K562 (cell line): ENCODE measurements around the gene ITPR2. TPM values are rescaled to one million over a fixed set of nuclear protein-coding genes. Genes with fewer than 3 reads are reported as not detected.

Experiments
- ATAC-seq: fragments of 200-7000 bp; cut with Tn5 transposase; 3 replicates; pipeline ENCODE4 v1.9.1; 2020; ENCODE audit warnings: moderate library complexity
- BruUV-seq: library from RNA; stranded (reverse); fragments of 400-500 nt; replicated peaks from 2 replicates; lab custom pipeline; 2021; lab: Mats Ljungman, UMichigan
- CTCF ChIA-PET: fragments of 300-600 bp; formaldehyde crosslinking; extraction: SDS; loops from one replicate; lab custom pipeline; 2021; ENCODE audit warnings: low intra/inter-chr PET ratio; lab: Yijun Ruan, JAX
- POLR2A ChIA-PET: fragments of 300-600, 350-650 bp; sonication (Branson Sonifier 250); formaldehyde crosslinking; extraction: SDS; loops from one replicate; lab custom pipeline; 2021; ENCODE audit warnings: antibody characterized with exemption, inconsistent platforms; lab: Yijun Ruan, JAX
- DNase-seq, 4 experiments: peaks; one replicate each; pipeline versions ENCODE4 v3.0.0 to v3.0.0-alpha.2; 2011 to 2018; ENCODE audit warnings: low spot score in 3 of 4, mixed read lengths in 3 of 4; ENCODE audit errors: extremely low read depth in 1 of 4
- FAIRE-seq: peaks from 2 replicates; lab custom pipeline; 2011; peaks lifted over from hg19 to GRCh38; lab: Jason Lieb, UNC
- H2AFZ ChIP-seq: 2 replicates; pipeline ENCODE4 v1.6.0; 2011; ENCODE audit warnings: low read depth, low read length, control low read depth, inconsistent platforms
- H3K27ac ChIP-seq: fragments of 200-600 bp; 3 replicates; pipeline ENCODE4 v1.8.0; 2011; ENCODE audit warnings: low read depth, mild to moderate bottlenecking, control low read depth, inconsistent platforms, low read length, moderate library complexity, mixed read lengths; ENCODE audit errors: extremely low read depth
- H3K27me3 ChIP-seq, 2 experiments: fragments of 300-600 bp in 1 of 2; 2 replicates in 1 of 2; 3 replicates in 1 of 2; pipeline versions ENCODE4 v1.6.0 to v1.8.0; 2011; ENCODE audit warnings: inconsistent platforms in 2 of 2, low read length in 2 of 2, mild to moderate bottlenecking in 1 of 2, mixed read lengths in 1 of 2, moderate library complexity in 1 of 2; ENCODE audit not compliant: control insufficient read depth in 2 of 2, insufficient read depth in 2 of 2
- H3K36me3 ChIP-seq: fragments of 300-600 bp; 3 replicates; pipeline ENCODE4 v1.8.0; 2011; ENCODE audit warnings: mild to moderate bottlenecking, low read length, inconsistent platforms; ENCODE audit not compliant: control insufficient read depth, insufficient read depth
- H3K4me1 ChIP-seq, 2 experiments: fragments of 200-600 bp in 1 of 2; replicated peaks in 1 of 2; 2 replicates in 1 of 2; 3 replicates in 1 of 2; pipeline versions ENCODE4 v1.5.1 to v1.8.0; 2011; ENCODE audit warnings: inconsistent platforms in 2 of 2, low read length in 2 of 2, mild to moderate bottlenecking in 1 of 2, mixed read lengths in 1 of 2, moderate library complexity in 1 of 2; ENCODE audit not compliant: control insufficient read depth in 2 of 2, insufficient read depth in 2 of 2
- H3K4me2 ChIP-seq: 2 replicates; pipeline ENCODE4 v1.6.1; 2011; ENCODE audit warnings: low read length, control low read depth, inconsistent platforms, mixed read lengths; ENCODE audit not compliant: insufficient read depth
- H3K4me3 ChIP-seq: fragments of 200-600 bp; sonication (generic), shearing (Covaris generic); 2 replicates; pipeline ENCODE4 v1.5.1; 2016; ENCODE audit warnings: control low read depth, inconsistent platforms
- H3K79me2 ChIP-seq: fragments of 200-600 bp; 3 replicates; pipeline ENCODE4 v1.8.0; 2011; ENCODE audit warnings: low read length, inconsistent platforms; ENCODE audit not compliant: control insufficient read depth, insufficient read depth
- H3K9ac ChIP-seq, 2 experiments: 2 replicates each; pipeline versions ENCODE4 v1.6.0 to v1.6.1; 2011; ENCODE audit warnings: low read depth in 2 of 2, low read length in 2 of 2, control low read depth in 1 of 2, inconsistent platforms in 1 of 2, mild to moderate bottlenecking in 1 of 2, mixed read lengths in 1 of 2; ENCODE audit not compliant: insufficient read depth in 1 of 2
- H3K9me1 ChIP-seq: one replicate; pipeline ENCODE4 v1.6.0; 2011; ENCODE audit warnings: inconsistent platforms, mild to moderate bottlenecking, low read length, moderate library complexity; ENCODE audit not compliant: control insufficient read depth, insufficient read depth
- H3K9me3 ChIP-seq: replicated peaks from 2 replicates; pipeline ENCODE4 v1.5.1; 2011; ENCODE audit warnings: low read depth, low read length, inconsistent platforms; ENCODE audit not compliant: control insufficient read depth, insufficient read depth
- H4K20me1 ChIP-seq: replicated peaks from 2 replicates; pipeline ENCODE4 v1.6.1; 2011; ENCODE audit warnings: low read length, inconsistent platforms, mixed read lengths; ENCODE audit not compliant: control insufficient read depth, insufficient read depth
- ASH1L ChIP-seq: fragments of 450-650 bp; IDR thresholded peaks from 2 replicates; pipeline ENCODE4 v1.6.1; 2018; ENCODE audit warnings: borderline replicate concordance, mild to moderate bottlenecking, low read depth; ENCODE audit not compliant: partially characterized antibody
- FOXO4 ChIP-seq: fragments of 450-650 bp; formaldehyde crosslinking; IDR thresholded peaks from 2 replicates; pipeline ENCODE4 v1.4.0; 2020; ENCODE audit warnings: mild to moderate bottlenecking, moderate library complexity
- IFI16 ChIP-seq: fragments of 250-450 bp; sonication (Bioruptor Pico); IDR thresholded peaks from 2 replicates; pipeline ENCODE4 v2.1.2; 2022; ENCODE audit warnings: mild to moderate bottlenecking, inconsistent platforms
- NCOR1 ChIP-seq: fragments of 450-650 bp; IDR thresholded peaks from 2 replicates; pipeline ENCODE4 v1.6.1; 2016; ENCODE audit warnings: mild to moderate bottlenecking, moderate library complexity
- TBP ChIP-seq: optimal IDR thresholded peaks from 2 replicates; pipeline ENCODE3; 2011; ENCODE audit warnings: low read depth, low read length, improper control_type of control experiment
- ZC3H8 ChIP-seq: fragments of 450-650 bp; IDR thresholded peaks from 2 replicates; pipeline ENCODE4 v1.6.1; 2017
- ZNF175 ChIP-seq: fragments of 200-800 bp; sonication (Bioruptor generic); IDR thresholded peaks from 2 replicates; pipeline ENCODE4 v1.6.1; 2016; ENCODE audit warnings: low read depth, mild to moderate bottlenecking, missing genetic modification characterization, missing compliant biosample characterization
- ZNF444 ChIP-seq: fragments of 250-450 bp; sonication (Bioruptor Pico); IDR thresholded peaks from 2 replicates; pipeline ENCODE4 v1.4.0; 2020; ENCODE audit warnings: mild to moderate bottlenecking, moderate library complexity
- WGBS: fragments of 100-300 bp; shearing (Covaris generic); methylation state at CpG from one replicate; pipeline ENCODE4 v1.1.6; 2016; ENCODE audit warnings: low coverage, mixed read lengths; ENCODE audit not compliant: insufficient coverage; ENCODE audit errors: missing lambda C conversion rate; 5-methylcytosine and 5-hydroxymethylcytosine counted together
- in situ Hi-C: fragments of 300-500 bp; cut with MboI; formaldehyde crosslinking; loops from 4 replicates; pipeline ENCODE4 v1.15.0; 2018; ENCODE audit warnings: inconsistent platforms, mixed read lengths
- intact Hi-C: fragments of 100-400 bp; cut with micrococcal nuclease; formaldehyde crosslinking; loops from 2 replicates; pipeline ENCODE4 v1.14.2; 2022
- polyA plus RNA-seq, 8 experiments: library from polyadenylated mRNA; depleted of rRNA in 4 of 8; stranded (reverse) in 5 of 8; unstranded in 3 of 8; fragments of >200 nt; fragmentation: Nextera tagmentation in 2 of 8; fragmentation: Illumina TruSeq in 1 of 8; extraction: Ambion mirVana in 2 of 8; extraction: Trizol in 1 of 8; gene quantifications; 2 replicates each; pipeline versions ENCODE4 v1.2.1 to v1.2.3, GENCODE V29; 2011 to 2014; ENCODE audit warnings: inconsistent platforms in 1 of 8, missing spikeins in 1 of 8
- total RNA-seq, 7 experiments: library from RNA; depleted of rRNA in 6 of 7; stranded (reverse); fragments of >200 nt in 6 of 7; fragmentation: Illumina TruSeq in 2 of 7; extraction: Trizol in 2 of 7; gene quantifications; 2 replicates each; pipeline versions ENCODE4 v1.2.1 to v1.2.3, GENCODE V29; 2011 to 2021; ENCODE audit warnings: low replicate concordance in 1 of 7
- TF ChIP-seq, protein P1 (sequence below): IDR thresholded peaks from 3 replicates; pipeline ENCODE4 v1.6.1; 2011; ENCODE audit warnings: borderline replicate concordance, mild to moderate bottlenecking; ENCODE audit not compliant: insufficient read length, insufficient read depth
- TF ChIP-seq, protein P2 (sequence below), 2 experiments: fragments of 450-650 bp; formaldehyde crosslinking in 1 of 2; IDR thresholded peaks; 2 replicates each; pipeline versions ENCODE4 v1.4.0 to v1.6.1; 2014 to 2020; ENCODE audit warnings: mild to moderate bottlenecking in 2 of 2, borderline replicate concordance in 1 of 2, low read depth in 1 of 2

The ITPR2 gene
- total and polyA plus RNA-seq, 9 of the 15 experiments (the other 6 are each of a cell fraction or from before 2014, with no cell fraction given) = 0.21 to 3.3 (median 0.95) TPM

DNA sequence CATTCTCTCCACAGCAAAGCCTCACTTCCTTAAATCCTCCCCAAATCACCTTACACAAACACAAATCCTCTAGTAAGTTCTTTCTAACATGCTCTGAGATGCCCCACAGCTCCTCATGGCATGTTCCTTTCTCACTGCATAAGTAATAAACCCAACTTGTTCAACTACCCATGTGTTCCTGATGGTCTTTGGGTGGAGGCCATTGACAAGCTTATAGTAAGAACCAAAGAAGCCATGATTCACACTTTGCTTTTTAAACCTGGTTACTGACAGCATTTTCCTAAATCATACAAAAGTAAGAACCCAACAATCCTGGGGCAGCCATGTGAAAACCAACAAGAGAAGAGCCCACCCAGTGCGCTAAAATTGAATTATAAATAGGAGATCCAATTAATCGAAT is 138.6 kb downstream of the ITPR2 start:
- no peaks in the 10 kb centered on the region for H3K9me3 ChIP-seq
- no peak overlapping the region for H3K9ac ChIP-seq
- in situ Hi-C loops = no loop called here
- no peaks in the 10 kb centered on the region for H3K79me2 ChIP-seq
- no TSS peak for BruUV-seq
- H3K36me3 ChIP-seq = no peaks in the 10 kb centered on the region
- no peak for DNase-seq
- intact Hi-C loops = no loop called here
- no peak overlapping the region for H3K4me3 ChIP-seq
- ChIA-PET CTCF (no interaction called here), POLR2A (no interaction called here)
- FAIRE-seq = no peak
- ATAC-seq = no peak
- no peak overlapping the region for H2AFZ ChIP-seq
- H3K4me1 ChIP-seq = peaks cover 2 to 43% of the 10 kb centered on the region in 2 experiments; a peak in 4 of 5 replicates
- no peak overlapping the region for H3K4me2 ChIP-seq
- H4K20me1 ChIP-seq = no peaks in the 10 kb centered on the region
- no peaks in the 10 kb centered on the region for H3K27me3 ChIP-seq
- H3K9me1 ChIP-seq = no peaks in the 10 kb centered on the region
- WGBS = 96% methylated on average over 2 of the region's 2 CpGs
- no peak overlapping the region for H3K27ac ChIP-seq
- TF ChIP-seq ASH1L (no peak), TBP (no peak), ZC3H8 (no peak), ZNF175 (CRISPR knock-in tag) (0 out of 2 replicates have a peak, but pooled peaks have one; percentile 52), ZNF444 (peak; percentile 55; the same call in 1 of the 2 replicates), NCOR1 (no peak), IFI16 (no peak), FOXO4 (CRISPR knock-in tag) (no peak)
- TF ChIP-seq, protein P1, sequence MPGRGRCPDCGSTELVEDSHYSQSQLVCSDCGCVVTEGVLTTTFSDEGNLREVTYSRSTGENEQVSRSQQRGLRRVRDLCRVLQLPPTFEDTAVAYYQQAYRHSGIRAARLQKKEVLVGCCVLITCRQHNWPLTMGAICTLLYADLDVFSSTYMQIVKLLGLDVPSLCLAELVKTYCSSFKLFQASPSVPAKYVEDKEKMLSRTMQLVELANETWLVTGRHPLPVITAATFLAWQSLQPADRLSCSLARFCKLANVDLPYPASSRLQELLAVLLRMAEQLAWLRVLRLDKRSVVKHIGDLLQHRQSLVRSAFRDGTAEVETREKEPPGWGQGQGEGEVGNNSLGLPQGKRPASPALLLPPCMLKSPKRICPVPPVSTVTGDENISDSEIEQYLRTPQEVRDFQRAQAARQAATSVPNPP = no peak
- TF ChIP-seq, protein P2, sequence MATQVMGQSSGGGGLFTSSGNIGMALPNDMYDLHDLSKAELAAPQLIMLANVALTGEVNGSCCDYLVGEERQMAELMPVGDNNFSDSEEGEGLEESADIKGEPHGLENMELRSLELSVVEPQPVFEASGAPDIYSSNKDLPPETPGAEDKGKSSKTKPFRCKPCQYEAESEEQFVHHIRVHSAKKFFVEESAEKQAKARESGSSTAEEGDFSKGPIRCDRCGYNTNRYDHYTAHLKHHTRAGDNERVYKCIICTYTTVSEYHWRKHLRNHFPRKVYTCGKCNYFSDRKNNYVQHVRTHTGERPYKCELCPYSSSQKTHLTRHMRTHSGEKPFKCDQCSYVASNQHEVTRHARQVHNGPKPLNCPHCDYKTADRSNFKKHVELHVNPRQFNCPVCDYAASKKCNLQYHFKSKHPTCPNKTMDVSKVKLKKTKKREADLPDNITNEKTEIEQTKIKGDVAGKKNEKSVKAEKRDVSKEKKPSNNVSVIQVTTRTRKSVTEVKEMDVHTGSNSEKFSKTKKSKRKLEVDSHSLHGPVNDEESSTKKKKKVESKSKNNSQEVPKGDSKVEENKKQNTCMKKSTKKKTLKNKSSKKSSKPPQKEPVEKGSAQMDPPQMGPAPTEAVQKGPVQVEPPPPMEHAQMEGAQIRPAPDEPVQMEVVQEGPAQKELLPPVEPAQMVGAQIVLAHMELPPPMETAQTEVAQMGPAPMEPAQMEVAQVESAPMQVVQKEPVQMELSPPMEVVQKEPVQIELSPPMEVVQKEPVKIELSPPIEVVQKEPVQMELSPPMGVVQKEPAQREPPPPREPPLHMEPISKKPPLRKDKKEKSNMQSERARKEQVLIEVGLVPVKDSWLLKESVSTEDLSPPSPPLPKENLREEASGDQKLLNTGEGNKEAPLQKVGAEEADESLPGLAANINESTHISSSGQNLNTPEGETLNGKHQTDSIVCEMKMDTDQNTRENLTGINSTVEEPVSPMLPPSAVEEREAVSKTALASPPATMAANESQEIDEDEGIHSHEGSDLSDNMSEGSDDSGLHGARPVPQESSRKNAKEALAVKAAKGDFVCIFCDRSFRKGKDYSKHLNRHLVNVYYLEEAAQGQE (IDR thresholded peaks at IDR 0.05; ENCODE audit: borderline replicate concordance) = no peak
- TF ChIP-seq, protein P2 (CRISPR knock-in tag; IDR thresholded peaks at IDR 0.05; ENCODE audit: low read depth) = no peak
